GM18507 (cell line): ENCODE data around the gene FAM204A.

Experiments used
- DNase-seq: peaks from one replicate; pipeline ENCODE4 v3.0.0; 2011; ENCODE audit warnings: low read depth; ENCODE audit not compliant: insufficient read length; ENCODE audit errors: extremely low spot score
- FAIRE-seq: peaks from 2 replicates; lab custom pipeline; 2011; peaks lifted over from hg19 to GRCh38; lab: Jason Lieb, UNC

Gene FAM204A

GRCh38 chr10:118332948-118333710 is 9.0 kb downstream of the FAM204A start:
- no peak for DNase-seq
- FAIRE-seq, result no peak

GRCh38 chr10:118332236-118332635 is 9.9 kb downstream of the FAM204A start:
- no peak for DNase-seq
- peak; percentile 72 for FAIRE-seq

DNA sequence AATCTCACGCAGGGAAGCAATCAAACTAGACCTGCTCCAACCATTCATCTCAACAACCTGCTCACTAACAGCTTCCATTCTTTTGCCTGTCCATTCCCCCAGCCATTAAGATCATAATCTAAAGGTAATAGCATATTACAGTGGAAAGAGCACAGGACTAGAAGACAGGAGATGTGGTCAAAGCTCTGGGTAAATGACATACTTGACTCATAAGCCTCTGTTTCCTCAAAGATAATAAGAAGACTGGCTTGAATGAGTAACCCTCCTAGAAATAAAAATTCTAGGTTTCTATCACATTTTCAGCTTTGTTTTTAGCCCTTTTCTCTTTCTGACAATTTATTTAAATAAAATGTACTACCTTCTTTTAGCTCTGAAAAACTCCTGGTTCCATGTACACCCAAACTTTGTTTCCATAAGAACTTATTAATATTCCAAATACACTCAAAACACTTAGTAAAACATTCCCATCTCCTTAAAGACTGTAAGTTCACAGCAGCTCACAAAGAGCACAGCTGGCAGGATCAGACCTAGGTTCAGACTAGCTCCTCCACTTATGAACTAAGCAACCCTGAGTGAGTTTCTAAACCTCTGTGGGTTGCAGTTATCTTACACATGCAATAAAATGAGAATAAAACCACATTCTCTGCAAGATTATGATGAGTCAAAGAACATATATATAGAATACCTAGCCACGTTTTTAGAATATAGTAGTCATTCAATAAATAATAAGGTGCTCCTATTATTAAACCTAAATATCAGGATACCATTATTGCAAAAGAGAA is 11.6 kb downstream of the FAM204A start:
- FAIRE-seq (no peak), DNase-seq (no peak)

GRCh38 chr10:118324140-118324539 is 18.0 kb downstream of the FAM204A start:
- FAIRE-seq (peak; percentile 41), DNase-seq (no peak)

DNA sequence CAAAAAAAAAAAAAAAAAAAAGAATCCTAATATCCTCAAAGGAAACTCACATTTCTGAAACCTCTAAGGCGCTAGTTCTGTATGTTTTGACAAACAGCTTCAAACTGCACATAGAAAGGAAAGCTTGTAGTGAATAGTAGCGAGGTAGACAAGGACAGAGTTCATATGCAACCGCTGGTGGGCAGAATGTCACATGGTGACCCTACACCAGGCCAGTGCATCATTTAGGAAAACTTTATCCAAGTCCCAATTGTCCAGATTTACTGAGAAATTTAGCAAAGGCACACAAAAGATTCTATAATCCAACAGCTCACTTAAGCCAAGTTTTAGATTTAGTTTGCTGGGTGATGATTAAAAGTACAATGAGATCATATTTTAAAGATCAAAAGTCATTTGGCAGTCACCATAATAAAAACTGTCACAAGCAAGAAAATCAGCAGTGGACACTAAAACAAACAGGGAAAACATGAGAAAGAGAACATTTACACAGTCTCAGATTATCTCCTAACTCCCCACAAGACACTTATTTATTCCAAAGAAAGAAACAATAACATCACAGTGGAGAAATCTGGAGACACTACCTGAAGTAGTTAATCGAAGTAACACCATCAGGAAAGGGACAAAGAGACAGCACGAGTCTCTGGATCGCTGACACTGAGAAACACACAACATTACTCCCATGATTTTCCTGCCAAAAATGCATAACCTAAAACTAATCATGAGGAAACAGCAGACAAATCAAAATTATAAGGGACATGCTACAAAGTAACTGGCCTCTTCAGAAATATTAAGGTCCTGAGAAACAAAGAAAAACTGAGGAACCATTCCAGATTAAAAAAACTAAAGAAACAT is 20.2 kb downstream of the FAM204A start:
- FAIRE-seq (no peak), DNase-seq (no peak)

- FAIRE-seq, result no peak
- DNase-seq, result no peak
Observed at GRCh38 chr10:118315629-118316028, 26.5 kb downstream of the FAM204A start.

- DNase-seq, result no peak
- no peak for FAIRE-seq
Observed at GRCh38 chr10:118314882-118315281, 27.2 kb downstream of the FAM204A start.

GRCh38 chr10:118311505-118311904 is 30.6 kb downstream of the FAM204A start:
- FAIRE-seq (no peak), DNase-seq (no peak)

- DNase-seq (no peak), FAIRE-seq (no peak)
Observed at GRCh38 chr10:118310822-118311221, 31.3 kb downstream of the FAM204A start.

- FAIRE-seq, result no peak
- no peak for DNase-seq
Observed at GRCh38 chr10:118309911-118310310, 32.2 kb downstream of the FAM204A start.

GRCh38 chr10:118308664-118309063 is 33.5 kb downstream of the FAM204A start:
- DNase-seq, result no peak
- no peak for FAIRE-seq

DNA sequence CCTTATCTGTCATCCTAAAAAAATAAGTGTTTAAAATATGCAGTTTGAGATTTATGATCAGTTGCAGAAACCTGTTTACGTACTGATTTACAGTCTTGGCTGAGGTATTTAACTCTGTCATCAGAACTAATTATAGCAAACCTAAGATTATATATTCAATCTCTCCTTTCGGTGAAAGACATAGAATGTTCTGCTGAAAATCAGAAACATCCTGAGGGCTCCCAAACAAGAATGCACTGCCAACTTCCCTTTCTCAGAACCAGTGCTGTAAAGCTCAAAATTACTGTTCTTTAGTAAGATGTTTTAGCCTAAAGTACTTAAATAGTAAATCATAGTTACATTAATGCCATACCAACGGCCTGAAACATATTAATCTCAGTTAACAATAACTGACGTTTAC is 34.3 kb downstream of the FAM204A start:
- DNase-seq, result no peak
- no peak for FAIRE-seq

DNA sequence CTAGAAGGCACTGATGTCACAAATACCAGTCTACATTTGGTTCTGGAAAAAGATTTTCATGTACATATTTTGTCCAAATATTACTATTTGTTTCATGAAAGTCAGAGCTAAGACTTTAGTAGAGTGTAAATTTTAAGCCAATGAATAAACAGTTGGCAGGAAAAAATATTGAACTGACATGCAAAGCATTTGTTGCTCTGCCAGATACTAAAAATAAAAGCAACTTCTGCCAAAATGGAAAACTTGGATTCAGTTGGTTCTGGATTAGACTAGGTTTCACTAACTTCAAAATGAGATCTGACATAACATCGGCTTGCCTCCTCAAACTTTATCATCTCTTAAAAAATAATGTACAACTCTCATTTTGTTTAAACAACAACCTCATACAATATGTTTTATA is 34.9 kb downstream of the FAM204A start:
- FAIRE-seq (no peak), DNase-seq (no peak)

DNA sequence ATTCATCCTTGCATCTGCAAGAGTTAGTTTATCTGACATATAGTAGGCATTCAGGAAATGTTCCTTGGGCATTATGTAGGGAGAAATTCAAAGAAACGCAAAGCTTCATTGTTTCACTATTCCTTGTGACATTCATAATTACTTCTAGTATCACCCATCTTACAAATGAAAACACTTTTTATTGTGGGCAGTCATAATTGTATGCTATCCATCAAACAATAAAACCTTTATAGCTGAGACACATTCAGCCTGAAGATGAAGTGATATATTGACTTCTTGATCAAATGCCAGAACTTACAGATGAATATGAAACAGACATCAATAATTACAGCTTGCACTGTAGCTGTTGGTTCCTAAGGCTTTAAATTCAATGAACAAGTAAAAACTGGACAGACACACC is 36.4 kb downstream of the FAM204A start:
- DNase-seq, result no peak
- no peak for FAIRE-seq

- FAIRE-seq, result no peak
Observed at GRCh38 chr10:118304521-118304920, 37.6 kb downstream of the FAM204A start.

GRCh38 chr10:118301211-118301610 is 40.9 kb downstream of the FAM204A start:
- DNase-seq (no peak), FAIRE-seq (no peak)

More at GRCh38 chr10:118304521-118304920, 37.6 kb downstream of the FAM204A start:
- DNase-seq, result no peak

DNA sequence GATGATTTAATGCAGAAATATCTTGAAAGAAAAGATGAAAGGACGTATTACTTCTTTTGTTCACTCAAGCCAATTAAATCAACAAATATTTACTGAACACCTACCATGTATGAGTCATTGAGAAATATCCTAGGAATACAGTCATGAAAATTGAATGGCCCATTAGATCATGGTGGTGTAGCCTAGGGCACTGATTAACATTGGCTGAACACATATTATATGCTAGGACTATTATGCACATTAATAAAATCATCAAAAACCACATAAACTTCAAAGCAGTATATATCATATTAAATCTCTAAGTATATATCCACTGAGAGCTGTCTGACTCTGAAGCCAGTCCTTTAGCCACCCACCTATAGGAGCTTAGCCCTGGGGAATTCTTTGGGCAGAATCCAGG is 41.8 kb downstream of the FAM204A start:
- no peak for FAIRE-seq
- DNase-seq, result no peak

DNA sequence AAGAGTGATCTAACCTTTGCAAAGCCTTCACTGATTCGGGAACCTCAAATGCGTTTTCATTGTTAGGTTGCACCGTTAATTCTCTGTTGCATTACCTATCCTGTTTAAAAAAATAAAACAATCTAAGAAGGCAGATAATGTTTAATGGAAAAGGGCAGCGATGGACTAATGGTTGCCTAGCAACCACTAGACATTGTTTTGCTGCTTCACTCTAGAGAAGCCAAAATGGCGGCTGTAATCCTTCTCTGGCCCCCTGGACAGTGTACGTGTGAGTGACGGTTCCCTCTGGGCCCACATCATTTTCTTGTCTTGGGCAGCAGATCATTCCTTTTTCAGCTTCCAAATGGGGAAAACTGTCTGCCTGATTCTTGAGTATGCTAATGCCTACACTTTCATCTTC is 43.3 kb downstream of the FAM204A start:
- no peak for DNase-seq
- no peak for FAIRE-seq

DNA sequence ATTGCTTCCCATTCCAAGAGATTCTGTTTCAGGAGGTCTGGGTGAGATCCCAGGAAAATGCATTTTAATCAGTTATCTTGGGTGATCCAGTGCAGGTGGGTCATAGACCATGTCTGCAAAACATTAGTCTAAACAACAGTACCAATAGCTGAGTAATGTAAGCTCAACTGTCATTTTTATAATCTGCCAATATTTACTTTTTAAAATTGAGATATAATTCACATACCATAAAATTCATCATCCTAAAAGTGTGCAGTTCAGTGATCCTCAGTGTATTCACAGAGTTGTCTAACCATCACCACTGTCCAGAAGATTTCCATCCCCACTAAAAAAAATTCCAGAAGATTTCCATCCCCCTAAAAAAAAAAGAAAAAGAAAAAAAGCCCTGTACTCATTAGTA is 51.0 kb downstream of the FAM204A start:
- FAIRE-seq, result no peak
- DNase-seq, result no peak

GRCh38 chr10:118290471-118290995 is 51.6 kb downstream of the FAM204A start:
- FAIRE-seq (no peak), DNase-seq (no peak)
